K562 (cell line): ENCODE data around the gene COPS4. TPM values are rescaled to one million over a fixed set of nuclear protein-coding genes. Genes with fewer than 3 reads are reported as not detected.

Source experiments
- ADNP ChIP-seq: fragments of 200-800 bp; sonication (Bioruptor generic); IDR thresholded peaks from 2 replicates; pipeline ENCODE4 v1.6.1; 2016; ENCODE audit warnings: missing genetic modification characterization, missing compliant biosample characterization
- CEBPB ChIP-seq: fragments of 450-650 bp; IDR thresholded peaks from 2 replicates; pipeline ENCODE4 v1.6.1; 2016; ENCODE audit warnings: missing genetic modification characterization, missing compliant biosample characterization
- CREB1 ChIP-seq, 2 experiments: sonication (generic) in 1 of 2; formaldehyde crosslinking in 1 of 2; IDR thresholded peaks; 2 replicates each; pipeline versions ENCODE4 v1.6.1 to v1.8.0; 2012 to 2022; ENCODE audit warnings: inconsistent platforms in 1 of 2, mild to moderate bottlenecking in 1 of 2, missing genetic modification reagents in 1 of 2, moderate library complexity in 1 of 2
- E2F6 ChIP-seq, 2 experiments: IDR thresholded peaks; 2 replicates each; pipeline ENCODE4 v1.6.1; 2011; ENCODE audit warnings: borderline replicate concordance in 1 of 2, control low read depth in 1 of 2, low read depth in 1 of 2, low read length in 1 of 2, mild to moderate bottlenecking in 1 of 2, mixed read lengths in 1 of 2, moderate library complexity in 1 of 2; ENCODE audit not compliant: insufficient read depth in 1 of 2, insufficient read length in 1 of 2, poor library complexity in 1 of 2, severe bottlenecking in 1 of 2; ENCODE audit errors: extremely low read depth in 1 of 2
- HNRNPK ChIP-seq: fragments of 200-400 bp; formaldehyde crosslinking; IDR thresholded peaks from one replicate; pipeline ENCODE4 v1.6.1; 2018; ENCODE audit warnings: mild to moderate bottlenecking, low read depth, low read length; ENCODE audit not compliant: poor library complexity, severe bottlenecking
- JUNB ChIP-seq: fragments of 450-650 bp; formaldehyde crosslinking; conservative IDR thresholded peaks from 2 replicates; pipeline ENCODE4 v1.4.0; 2020; ENCODE audit warnings: mild to moderate bottlenecking
- KLF6 ChIP-seq: fragments of 250-450 bp; sonication (Bioruptor Pico); IDR thresholded peaks from 2 replicates; pipeline ENCODE4 v1.4.0; 2020; ENCODE audit warnings: mild to moderate bottlenecking, moderate library complexity, borderline replicate concordance
- NBN ChIP-seq: fragments of 450-650 bp; IDR thresholded peaks from 2 replicates; pipeline ENCODE4 v1.6.1; 2016; ENCODE audit warnings: low read depth, mild to moderate bottlenecking
- NFE2 ChIP-seq: IDR thresholded peaks from 2 replicates; pipeline ENCODE4 v1.6.1; 2014; ENCODE audit warnings: antibody characterized with exemption, low read depth
- POLR2G ChIP-seq: fragments of 200-400 bp; formaldehyde crosslinking; IDR thresholded peaks from 2 replicates; pipeline ENCODE4 v1.6.1; 2017; ENCODE audit warnings: low read depth, mild to moderate bottlenecking, antibody characterized with exemption, low read length, moderate library complexity
- RBFOX2 ChIP-seq: fragments of 200-400 bp; formaldehyde crosslinking; IDR thresholded peaks from 2 replicates; pipeline ENCODE4 v1.6.1; 2017; ENCODE audit warnings: low read depth, mild to moderate bottlenecking, low read length, moderate library complexity
- RFX7 ChIP-seq: fragments of 250-450 bp; sonication (Bioruptor Pico); IDR thresholded peaks from 2 replicates; pipeline ENCODE4 v1.5.1; 2021; ENCODE audit warnings: mild to moderate bottlenecking
- SNIP1 ChIP-seq: fragments of 450-650 bp; IDR thresholded peaks from 2 replicates; pipeline ENCODE4 v1.7.1; 2017; ENCODE audit warnings: low read depth, mild to moderate bottlenecking
- XRCC3 ChIP-seq: fragments of 450-650 bp; IDR thresholded peaks from 2 replicates; pipeline ENCODE4 v1.6.1; 2017; ENCODE audit warnings: mild to moderate bottlenecking, moderate library complexity
- YY1 ChIP-seq, 3 experiments: IDR thresholded peaks; 2 replicates each; pipeline ENCODE4 v1.6.1; 2011; ENCODE audit warnings: low read length in 2 of 3, mild to moderate bottlenecking in 2 of 3, moderate library complexity in 2 of 3, borderline replicate concordance in 1 of 3, control low read depth in 1 of 3, low read depth in 1 of 3; ENCODE audit not compliant: insufficient read depth in 3 of 3, insufficient replicate concordance in 2 of 3, control insufficient read depth in 1 of 3, insufficient read length in 1 of 3; ENCODE audit errors: extremely low read depth in 1 of 3
- ZFP1 ChIP-seq: fragments of 450-650 bp; formaldehyde crosslinking; IDR thresholded peaks from 2 replicates; pipeline ENCODE4 v1.4.0; 2020; ENCODE audit warnings: mild to moderate bottlenecking, mixed read lengths
- ZFP36 ChIP-seq: fragments of 150-350 bp; IDR thresholded peaks from 2 replicates; pipeline ENCODE4 v1.6.1; 2018; ENCODE audit warnings: low read length, low read depth; ENCODE audit not compliant: partially characterized antibody
- ZFX ChIP-seq: sonication (generic); formaldehyde crosslinking; IDR thresholded peaks from 2 replicates; pipeline ENCODE4 v1.8.0; 2022; ENCODE audit warnings: mild to moderate bottlenecking, missing genetic modification reagents, moderate library complexity
- ZKSCAN3 ChIP-seq: fragments of 250-450 bp; sonication (Bioruptor Pico); IDR thresholded peaks from 2 replicates; pipeline ENCODE4 v1.4.0; 2020
- ZNF175 ChIP-seq: fragments of 200-800 bp; sonication (Bioruptor generic); IDR thresholded peaks from 2 replicates; pipeline ENCODE4 v1.6.1; 2016; ENCODE audit warnings: low read depth, mild to moderate bottlenecking, missing genetic modification characterization, missing compliant biosample characterization
- ZNF277 ChIP-seq: fragments of 250-450 bp; sonication (Bioruptor Pico); IDR thresholded peaks from 2 replicates; pipeline ENCODE4 v1.8.0; 2022; ENCODE audit warnings: inconsistent platforms, mild to moderate bottlenecking, moderate library complexity, borderline replicate concordance
- ZNF280A ChIP-seq: fragments of 450-650 bp; IDR thresholded peaks from 2 replicates; pipeline ENCODE4 v1.6.1; 2018; ENCODE audit warnings: mild to moderate bottlenecking, low read depth; ENCODE audit not compliant: partially characterized antibody
- ZNF699 ChIP-seq: fragments of 250-450 bp; sonication (Bioruptor Pico); IDR thresholded peaks from 2 replicates; pipeline ENCODE4 v1.8.0; 2021; ENCODE audit warnings: mild to moderate bottlenecking, moderate library complexity; ENCODE audit not compliant: insufficient replicate concordance
- polyA plus RNA-seq, 8 experiments: library from polyadenylated mRNA; depleted of rRNA in 4 of 8; stranded (reverse) in 5 of 8; unstranded in 3 of 8; fragments of >200 nt; fragmentation: Nextera tagmentation in 2 of 8; fragmentation: Illumina TruSeq in 1 of 8; extraction: Ambion mirVana in 2 of 8; extraction: Trizol in 1 of 8; gene quantifications; 2 replicates each; pipeline versions ENCODE4 v1.2.1 to v1.2.3, GENCODE V29; 2011 to 2014; ENCODE audit warnings: inconsistent platforms in 1 of 8, missing spikeins in 1 of 8
- total RNA-seq, 7 experiments: library from RNA; depleted of rRNA in 6 of 7; stranded (reverse); fragments of >200 nt in 6 of 7; fragmentation: Illumina TruSeq in 2 of 7; extraction: Trizol in 2 of 7; gene quantifications; 2 replicates each; pipeline versions ENCODE4 v1.2.1 to v1.2.3, GENCODE V29; 2011 to 2021; ENCODE audit warnings: low replicate concordance in 1 of 7

COPS4 gene
- total and polyA plus RNA-seq, 9 of the 15 experiments (the other 6 are each of a cell fraction or from before 2014, with no cell fraction given): 44.7 to 180 (median 70.9) TPM

GRCh38 chr4:83010522-83011318 is 24.3 kb upstream of the COPS4 start, which contains the start of gene LIN54 (continued):
- TF ChIP-seq YY1 (IDR thresholded peaks at IDR 0.05; ENCODE audit: borderline replicate concordance in 1 of 3, control insufficient read depth in 1 of 3, extremely low read depth in 1 of 3, insufficient read depth in 3 of 3, insufficient read length in 1 of 3, insufficient replicate concordance in 2 of 3, low read depth in 1 of 3, low read length in 2 of 3) (peak; percentile 46 to 91 (median 86)), ZNF175 (CRISPR knock-in tag) (no peak), RFX7 (CRISPR knock-in tag) (no peak), KLF6 (CRISPR knock-in tag) (no peak), JUNB (CRISPR knock-in tag) (no peak), CEBPB (peak; percentile 55; the same call in 1 of the 2 replicates), NFE2 (peak; percentile 58), ZNF699 (CRISPR knock-in tag) (no peak), E2F6 (IDR thresholded peaks at IDR 0.05; ENCODE audit: borderline replicate concordance in 1 of 2, extremely low read depth in 1 of 2, insufficient read depth in 1 of 2, insufficient read length in 1 of 2, low read depth in 1 of 2, low read length in 1 of 2, poor library complexity in 1 of 2, severe bottlenecking in 1 of 2) (peak in 1 of 2 experiments; percentile 36), ZFX (CRISPR knock-in tag) (0 out of 2 replicates have a peak, but pooled peaks have one; percentile 9), ADNP (tag) (no peak), NBN (no peak), ZNF277 (CRISPR knock-in tag) (no peak), ZKSCAN3 (CRISPR knock-in tag) (no peak), CREB1 (IDR thresholded peaks at IDR 0.05) (peak; percentile 68), CREB1 (CRISPR knock-in tag; IDR thresholded peaks at IDR 0.05) (no peak), SNIP1 (no peak), XRCC3 (no peak), ZFP1 (no peak), ZFP36 (peak; percentile 2), RBFOX2 (peak; percentile 78), POLR2G (peak; percentile 85), ZNF280A (no peak), HNRNPK (no peak)
